Measurements from ENCODE around the gene NLRC5. TPM values are rescaled to one million over a fixed set of nuclear protein-coding genes. Genes with fewer than 3 reads are reported as not detected.

Gene NLRC5
- total RNA-seq, 2 experiments from 2014 or later = 424 to 434 TPM

DNA sequence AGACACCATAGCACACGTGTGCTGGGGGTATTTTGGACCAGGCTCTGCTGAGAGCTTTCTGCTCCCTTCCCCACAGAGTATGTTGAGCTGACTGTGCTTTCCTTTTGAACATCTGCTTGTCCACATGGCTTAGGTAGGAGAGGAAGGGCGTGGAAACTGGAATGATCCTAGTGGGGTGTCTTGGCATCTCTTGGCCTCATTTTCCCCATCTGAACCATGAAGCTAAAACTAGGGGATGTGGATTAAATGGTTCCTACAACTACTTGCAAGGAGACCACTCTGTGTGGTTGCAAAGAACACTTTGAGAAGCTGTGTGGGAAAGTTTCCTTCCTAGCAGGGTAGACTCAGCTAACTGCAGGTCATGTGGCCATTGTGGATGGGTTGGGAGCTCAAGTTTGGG is 6.7 kb upstream of the NLRC5 start:
- POLR2A ChIA-PET = interaction anchor here (1.4 kb wide), 1 partner anchor 59 kb away, joined by 4 read pairs; no protein-coding TSS in a partner anchor
- peaks cover 27% of the 10 kb centered on the region for H3K36me3 Mint-ChIP-seq (ENCODE audit: low read depth)
- ATAC-seq (ENCODE audit: poor library complexity) (no peak), DNase-seq (no peak)
- H3K4me1 Mint-ChIP-seq (ENCODE audit: low read depth) = peaks cover 50% of the 10 kb centered on the region
- no peaks in the 10 kb centered on the region for H3K27me3 ChIP-seq (ENCODE audit: control insufficient read depth in 1 of 2, insufficient read depth in 2 of 2, low read length in 2 of 2)
- no peak for TF ChIP-seq CTCF (IDR thresholded peaks at IDR 0.05)
- H3K27ac Mint-ChIP-seq = peak overlapping the region; percentile 69
- no peak overlapping the region for H3K4me3 Mint-ChIP-seq
- CTCF ChIA-PET = no interaction called here
- H3K4me3 ChIP-seq (ENCODE audit: low read length) = no peak overlapping the region
- no peak overlapping the region for H3K27ac ChIP-seq (ENCODE audit: low read depth in 1 of 2, low read length in 2 of 2)
- peaks cover 29% of the 10 kb centered on the region for H3K36me3 ChIP-seq (ENCODE audit: insufficient read depth, low read length)
- no peaks in the 10 kb centered on the region for H3K9me3 Mint-ChIP-seq
- intact Hi-C loops (cut with DNase I, micrococcal nuclease) = no loop called here
- H3K27me3 Mint-ChIP-seq = no peaks in the 10 kb centered on the region
- H3K9me3 ChIP-seq (ENCODE audit: control insufficient read depth in 1 of 2, insufficient read depth in 1 of 2, low read length in 2 of 2) = no peaks in the 10 kb centered on the region
- peaks cover 68% of the 10 kb centered on the region for H3K4me1 ChIP-seq (ENCODE audit: insufficient read depth, low read length)

DNA sequence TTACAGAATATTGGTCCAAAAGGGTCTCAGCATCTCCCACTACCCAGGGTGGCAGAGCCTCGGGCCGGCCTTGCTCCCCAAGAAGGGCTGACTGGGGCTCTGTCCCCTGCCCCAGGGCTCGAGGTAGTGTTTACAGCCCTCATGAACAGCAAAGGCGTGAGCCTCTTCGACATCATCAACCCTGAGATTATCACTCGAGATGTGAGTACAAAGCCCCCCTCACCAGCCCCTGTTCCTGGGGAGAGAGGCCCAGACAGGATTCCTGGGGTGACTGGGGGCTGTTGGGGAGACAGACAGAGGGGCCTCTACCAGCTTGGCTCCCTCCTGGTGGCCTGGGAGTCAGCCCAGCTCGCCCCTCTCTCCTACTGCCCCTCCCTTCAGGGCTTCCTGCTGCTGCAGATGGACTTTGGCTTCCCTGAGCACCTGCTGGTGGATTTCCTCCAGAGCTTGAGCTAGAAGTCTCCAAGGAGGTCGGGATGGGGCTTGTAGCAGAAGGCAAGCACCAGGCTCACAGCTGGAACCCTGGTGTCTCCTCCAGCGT is 6.1 kb upstream of the NLRC5 start:
- ATAC-seq (ENCODE audit: poor library complexity) (no peak), DNase-seq (no peak)
- no peaks in the 10 kb centered on the region for H3K9me3 Mint-ChIP-seq
- intact Hi-C loops (cut with DNase I, micrococcal nuclease) = no loop called here
- H3K27me3 ChIP-seq (ENCODE audit: control insufficient read depth in 1 of 2, insufficient read depth in 2 of 2, low read length in 2 of 2) = no peaks in the 10 kb centered on the region
- no peak overlapping the region for H3K27ac ChIP-seq (ENCODE audit: low read depth in 1 of 2, low read length in 2 of 2)
- H3K36me3 ChIP-seq (ENCODE audit: insufficient read depth, low read length) = peaks cover 29% of the 10 kb centered on the region
- no peaks in the 10 kb centered on the region for H3K27me3 Mint-ChIP-seq
- TF ChIP-seq CTCF (IDR thresholded peaks at IDR 0.05) = no peak
- H3K36me3 Mint-ChIP-seq (ENCODE audit: low read depth) = peaks cover 27% of the 10 kb centered on the region
- H3K9me3 ChIP-seq (ENCODE audit: control insufficient read depth in 1 of 2, insufficient read depth in 1 of 2, low read length in 2 of 2) = no peaks in the 10 kb centered on the region
- H3K4me3 Mint-ChIP-seq = no peak overlapping the region
- H3K4me3 ChIP-seq (ENCODE audit: low read length) = no peak overlapping the region
- peaks cover 56% of the 10 kb centered on the region for H3K4me1 Mint-ChIP-seq (ENCODE audit: low read depth)
- peaks cover 74% of the 10 kb centered on the region for H3K4me1 ChIP-seq (ENCODE audit: insufficient read depth, low read length)
- H3K27ac Mint-ChIP-seq = peak overlapping the region; percentile 69
- ChIA-PET CTCF (no interaction called here), POLR2A (interaction anchor here (1.4 to 1.6 kb wide), 3 partner anchors 40 to 58 kb away, joined by 3 to 4 read pairs (median 4); no protein-coding TSS in a partner anchor)

DNA sequence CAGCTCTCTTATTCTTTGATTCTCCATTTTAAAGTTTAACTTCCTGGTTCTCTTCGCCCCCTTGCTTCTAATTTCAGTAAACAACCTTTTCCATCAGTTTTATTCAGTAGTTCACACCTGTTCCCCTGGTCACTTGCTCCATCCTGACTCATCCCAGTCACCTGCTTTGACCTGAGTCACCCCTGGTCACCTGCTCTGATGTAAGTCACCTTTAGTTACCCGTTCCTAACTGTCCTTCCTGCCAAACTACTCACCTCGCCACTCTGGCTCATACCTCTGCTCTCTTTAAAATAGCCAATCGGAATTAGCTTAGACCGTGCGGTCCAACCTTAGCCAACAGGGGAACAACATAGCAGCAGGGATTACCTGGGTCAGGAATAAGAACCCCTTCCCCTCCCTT is 4.7 kb upstream of the NLRC5 start:
- intact Hi-C loops (cut with DNase I, micrococcal nuclease) = no loop called here
- H3K9me3 ChIP-seq (ENCODE audit: control insufficient read depth in 1 of 2, insufficient read depth in 1 of 2, low read length in 2 of 2) = no peaks in the 10 kb centered on the region
- Mint-ChIP-seq H3K36me3 (ENCODE audit: low read depth) (peaks cover 37% of the 10 kb centered on the region), H3K27ac (peak overlapping the region; percentile 82), H3K9me3 (no peaks in the 10 kb centered on the region), H3K4me1 (ENCODE audit: low read depth) (peaks cover 70% of the 10 kb centered on the region), H3K27me3 (no peaks in the 10 kb centered on the region), H3K4me3 (peak overlapping the region; percentile 4)
- ChIA-PET CTCF (interaction anchor here (1.3 kb wide), 1 partner anchor 20 kb away, joined by 3 read pairs; no protein-coding TSS in a partner anchor), POLR2A (interaction anchor here (0.9 to 1.6 kb wide), 3 partner anchors 9 to 39 kb away, joined by 3 to 4 read pairs (median 4); no protein-coding TSS in a partner anchor)
- no peak for TF ChIP-seq CTCF (IDR thresholded peaks at IDR 0.05)
- no peak overlapping the region for H3K4me3 ChIP-seq (ENCODE audit: low read length)
- DNase-seq (peak in 1 of 14 experiments; percentile 15), ATAC-seq (ENCODE audit: poor library complexity) (no peak)
- peaks cover 83% of the 10 kb centered on the region for H3K4me1 ChIP-seq (ENCODE audit: insufficient read depth, low read length)
- peak overlapping the region in 1 of 2 donors; percentile 41 for H3K27ac ChIP-seq (ENCODE audit: low read depth in 1 of 2, low read length in 2 of 2)
- no peaks in the 10 kb centered on the region for H3K27me3 ChIP-seq (ENCODE audit: control insufficient read depth in 1 of 2, insufficient read depth in 2 of 2, low read length in 2 of 2)
- peaks cover 29% of the 10 kb centered on the region for H3K36me3 ChIP-seq (ENCODE audit: insufficient read depth, low read length)
